Measurements from ENCODE around the gene KLRK1.
"Not testable (repeated sequence)": the region's sequence is repeated elsewhere in the genome, so short reads cannot be mapped to it uniquely, and the experiment has no call there.

The KLRK1 gene

DNA sequence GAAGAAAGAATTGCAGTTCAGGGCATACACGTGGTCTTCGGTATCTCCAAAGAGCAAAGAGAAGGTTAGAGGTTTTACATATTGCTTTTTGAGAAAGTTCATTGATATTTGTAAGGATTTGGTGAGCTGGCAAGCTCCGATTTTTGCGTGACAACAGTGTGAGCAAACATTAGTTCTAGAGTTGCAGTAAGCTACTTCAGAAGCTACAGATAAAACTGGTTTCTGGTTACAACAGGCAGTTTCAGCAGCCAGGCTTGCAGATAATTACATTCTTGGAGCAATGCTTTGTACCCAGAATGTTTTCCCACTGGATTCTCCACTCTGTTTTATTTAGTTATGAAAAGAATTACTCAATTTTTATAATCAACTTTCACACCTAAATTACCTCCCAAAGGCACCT lies 28.2 kb downstream of the KLRK1 start:
- DNase-seq: no peak

- no peak for DNase-seq
These were observed 28.8 kb downstream of the KLRK1 start for GRCh38 chr12:10361084-10361483.

DNA sequence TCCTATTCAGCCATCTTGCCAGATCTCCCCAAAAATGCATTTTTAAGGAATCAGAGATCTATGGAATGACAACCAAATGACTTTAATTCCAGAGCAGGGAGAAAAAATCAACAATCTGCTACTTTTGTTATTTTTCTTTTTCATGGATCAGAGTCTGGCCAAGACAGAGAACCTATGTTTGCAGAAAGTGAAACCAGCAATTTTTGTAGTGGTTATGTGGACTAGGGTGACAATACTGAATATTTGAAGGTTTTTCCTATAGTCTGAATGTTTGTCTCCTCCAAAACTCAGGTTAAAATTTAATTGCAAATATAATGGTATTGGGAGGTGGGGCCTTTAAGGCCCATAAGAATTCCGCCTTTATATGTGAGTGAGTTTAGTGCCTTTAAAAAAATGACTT lies 30.9 kb downstream of the KLRK1 start:
- no peak for DNase-seq

DNA sequence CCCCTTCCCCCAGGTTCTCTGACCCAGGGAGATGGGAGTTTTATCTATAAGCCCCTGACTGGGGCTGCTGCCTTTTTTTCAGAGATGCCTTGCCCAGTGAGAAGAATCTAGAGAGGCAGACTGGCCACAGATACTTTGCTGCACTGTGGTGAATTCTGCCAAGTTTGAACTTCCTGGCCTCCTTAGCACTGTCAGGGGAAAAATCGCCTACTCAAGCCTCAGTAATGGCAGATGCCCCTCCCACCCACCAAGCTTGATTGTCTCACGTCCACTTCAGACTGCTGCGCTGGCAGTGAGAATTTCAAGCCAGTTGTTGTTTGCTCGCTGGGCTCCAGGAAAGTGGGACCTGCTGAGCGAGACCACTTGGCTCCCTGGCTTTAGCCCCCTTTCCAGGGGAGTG lies 31.7 kb downstream of the KLRK1 start:
- DNase-seq: no peak

GRCh38 chr12:10354502-10354901 lies 35.3 kb downstream of the KLRK1 start:
- DNase-seq: no peak

DNA sequence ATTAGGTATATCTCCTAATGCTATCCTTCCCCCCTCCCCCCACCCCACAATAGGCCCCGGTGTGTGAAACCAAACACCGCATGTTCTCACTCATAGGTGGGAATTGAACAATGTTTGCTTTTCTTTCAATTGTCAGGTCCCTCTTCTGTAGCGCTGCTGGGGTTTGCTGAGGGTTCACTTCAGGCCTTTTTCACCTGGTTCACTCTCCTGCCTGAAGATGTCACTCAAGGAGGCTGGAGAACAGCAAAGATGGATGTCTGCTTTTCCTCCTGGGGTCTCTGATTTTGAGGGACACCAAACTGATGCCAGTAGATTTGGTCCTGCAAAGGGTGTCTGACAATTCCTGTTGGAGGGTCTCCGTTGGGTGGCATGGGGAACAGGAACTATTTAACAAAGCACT lies 35.8 kb downstream of the KLRK1 start:
- no peak for DNase-seq

DNA sequence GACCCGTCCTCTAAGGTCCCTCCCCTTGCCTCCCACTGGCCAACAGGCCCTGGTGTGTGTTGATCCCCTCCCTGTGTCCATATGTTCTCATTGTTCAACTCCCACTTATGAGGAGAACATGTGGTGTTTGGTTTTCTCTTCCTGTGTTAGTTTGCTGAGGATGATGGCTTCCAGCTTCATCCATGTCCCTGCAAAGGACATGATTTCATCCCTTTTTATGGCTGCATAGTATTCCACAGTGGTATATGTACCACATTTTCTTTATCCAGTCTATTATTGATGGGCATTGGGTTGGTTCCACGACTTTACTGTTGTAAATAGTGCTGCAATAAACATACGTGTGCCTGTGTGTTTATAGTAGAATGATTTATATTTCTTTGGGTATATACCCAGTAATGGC lies 38.4 kb downstream of the KLRK1 start:
- DNase-seq: not testable (repeated sequence)

- DNase-seq: no peak
These were observed 47.8 kb downstream of the KLRK1 start for GRCh38 chr12:10341892-10342509.

DNA sequence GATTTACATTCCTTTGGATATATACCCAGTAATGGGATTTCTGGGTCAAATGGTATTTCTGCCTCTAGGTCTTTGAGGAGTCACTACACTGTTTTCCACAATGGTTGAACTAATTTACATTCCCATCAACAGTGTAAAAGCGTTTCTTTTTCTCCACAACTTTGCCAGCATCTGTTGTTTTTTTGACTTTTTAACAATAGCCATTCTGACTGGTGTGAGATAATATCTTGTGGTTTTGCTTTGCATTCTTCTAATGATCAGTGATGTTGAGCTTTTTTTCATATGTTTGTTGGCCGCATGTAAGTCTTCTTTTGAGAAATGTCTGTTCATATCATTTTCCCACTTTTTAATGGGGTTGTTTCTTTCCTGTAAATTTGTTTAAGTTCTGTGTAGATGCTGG lies 48.9 kb downstream of the KLRK1 start:
- not testable (repeated sequence) for DNase-seq

DNA sequence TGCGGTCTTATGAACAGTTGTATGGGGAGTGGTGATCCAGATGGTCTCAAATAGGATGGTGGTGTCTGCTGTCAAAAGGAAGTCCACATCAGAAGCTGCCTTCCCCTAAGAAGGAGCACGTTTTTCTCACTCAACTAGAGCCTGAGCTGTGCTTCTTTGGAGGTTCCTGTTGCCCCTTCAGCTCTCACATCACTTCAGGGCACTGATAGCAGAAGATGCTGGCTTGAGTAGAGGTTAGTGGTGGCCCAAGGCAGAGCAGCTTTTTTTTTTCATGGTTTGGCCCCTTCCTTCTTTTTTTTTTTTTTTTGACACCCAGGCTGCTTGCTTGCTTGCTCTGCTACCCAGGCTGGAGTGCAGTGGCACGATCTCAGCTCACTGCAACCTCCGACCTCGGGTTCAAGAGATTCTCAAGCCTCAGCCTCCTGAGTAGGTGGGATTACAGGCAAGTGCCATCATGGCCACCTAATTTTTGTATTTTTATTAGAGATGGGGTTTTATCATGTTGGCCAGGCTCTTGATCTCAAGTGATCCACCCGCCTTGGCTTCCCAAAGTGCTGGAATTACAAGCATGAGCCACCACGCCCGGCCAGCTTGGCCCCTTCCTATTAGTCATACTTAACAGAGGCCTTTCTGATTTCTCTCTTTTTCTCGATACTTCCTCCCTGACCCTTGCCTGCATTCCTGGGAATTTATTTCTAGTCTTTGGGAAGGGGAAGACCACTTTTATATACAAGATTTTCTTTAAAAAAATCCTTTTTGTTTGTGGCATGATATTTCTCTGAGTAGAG lies 50.6 kb downstream of the KLRK1 start:
- no peak for DNase-seq

GRCh38 chr12:10338470-10338869 lies 51.4 kb downstream of the KLRK1 start:
- DNase-seq: not testable (repeated sequence)

GRCh38 chr12:10336196-10336595 lies 53.6 kb downstream of the KLRK1 start:
- not testable (repeated sequence) for DNase-seq

GRCh38 chr12:10331642-10332239 lies 58.1 kb downstream of the KLRK1 start:
- no peak for DNase-seq

DNA sequence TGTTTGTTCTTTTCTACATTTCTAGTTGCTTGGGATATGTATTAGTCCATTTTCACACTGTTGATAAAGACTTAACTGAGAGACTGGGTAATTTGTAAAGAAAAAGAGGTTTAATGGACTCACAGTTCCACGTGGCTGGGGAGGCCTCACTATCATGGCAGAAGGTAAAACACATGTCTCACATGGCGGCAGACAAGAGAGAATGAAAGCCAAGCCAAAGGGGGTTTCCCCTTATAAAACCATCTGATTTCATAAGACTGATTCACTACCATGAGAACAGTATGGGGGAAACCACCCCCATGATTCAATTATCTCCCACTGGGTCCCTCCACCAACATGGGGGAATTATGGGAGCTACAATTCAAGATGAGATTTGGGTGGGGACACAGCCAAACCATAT lies 61.1 kb downstream of the KLRK1 start:
- not testable (repeated sequence) for DNase-seq

Data from activated T-cell treated with anti-CD3 and anti-CD28 coated beads, Interleukin-2, amount 50 U/mL, for 1 hour (primary cell).